Measurements from ENCODE around the gene CAPN1. TPM values are rescaled to one million over a fixed set of nuclear protein-coding genes. Genes with fewer than 3 reads are reported as not detected.
A peak's percentile ranks its signal among the peaks of the same experiment; 100 is the strongest.

CAPN1 gene
- total RNA-seq, 1 donor from 2014 or later = 130 TPM

DNA sequence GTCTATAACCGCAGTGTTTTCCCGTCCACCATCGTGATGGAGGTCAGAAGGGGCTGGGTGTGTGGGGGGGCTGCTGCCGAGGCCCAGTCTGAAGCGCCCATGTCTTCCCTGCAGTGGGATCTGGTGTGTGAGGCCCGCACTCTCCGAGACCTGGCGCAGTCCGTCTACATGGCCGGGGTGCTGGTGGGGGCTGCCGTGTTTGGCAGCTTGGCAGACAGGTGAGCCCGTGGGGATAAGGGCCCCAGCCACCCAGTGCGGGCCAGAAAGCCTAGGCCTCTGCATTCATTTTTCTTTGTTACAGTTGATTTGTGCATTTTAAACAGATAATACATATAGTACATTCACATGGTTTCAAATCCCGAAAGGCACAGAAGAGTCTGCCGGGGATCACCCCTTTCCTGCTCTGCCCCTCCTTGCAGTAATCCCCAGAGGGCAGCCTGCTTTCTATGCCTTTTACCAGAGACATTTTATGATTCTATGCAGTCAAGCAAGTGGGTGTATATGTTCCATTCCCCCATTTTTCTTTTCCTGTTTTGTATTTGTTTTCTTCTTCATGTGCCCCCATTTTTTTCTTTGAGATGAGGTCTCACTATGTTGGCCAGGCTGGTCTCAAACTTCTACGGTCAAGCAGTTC is 32.6 kb downstream of the CAPN1 start:
- no peak for DNase-seq (ENCODE audit: low spot score)
- no peak overlapping the region for H3K4me3 Mint-ChIP-seq (ENCODE audit: unreplicated experiment)
- peaks cover 12% of the 10 kb centered on the region for H3K36me3 Mint-ChIP-seq (ENCODE audit: low read depth)
- H3K27me3 Mint-ChIP-seq (ENCODE audit: low read depth) = no peaks in the 10 kb centered on the region
- no peaks in the 10 kb centered on the region for H3K4me1 Mint-ChIP-seq (ENCODE audit: low read depth)
- H3K9me3 Mint-ChIP-seq (ENCODE audit: low read depth) = no peaks in the 10 kb centered on the region
- TF ChIP-seq, protein P1, sequence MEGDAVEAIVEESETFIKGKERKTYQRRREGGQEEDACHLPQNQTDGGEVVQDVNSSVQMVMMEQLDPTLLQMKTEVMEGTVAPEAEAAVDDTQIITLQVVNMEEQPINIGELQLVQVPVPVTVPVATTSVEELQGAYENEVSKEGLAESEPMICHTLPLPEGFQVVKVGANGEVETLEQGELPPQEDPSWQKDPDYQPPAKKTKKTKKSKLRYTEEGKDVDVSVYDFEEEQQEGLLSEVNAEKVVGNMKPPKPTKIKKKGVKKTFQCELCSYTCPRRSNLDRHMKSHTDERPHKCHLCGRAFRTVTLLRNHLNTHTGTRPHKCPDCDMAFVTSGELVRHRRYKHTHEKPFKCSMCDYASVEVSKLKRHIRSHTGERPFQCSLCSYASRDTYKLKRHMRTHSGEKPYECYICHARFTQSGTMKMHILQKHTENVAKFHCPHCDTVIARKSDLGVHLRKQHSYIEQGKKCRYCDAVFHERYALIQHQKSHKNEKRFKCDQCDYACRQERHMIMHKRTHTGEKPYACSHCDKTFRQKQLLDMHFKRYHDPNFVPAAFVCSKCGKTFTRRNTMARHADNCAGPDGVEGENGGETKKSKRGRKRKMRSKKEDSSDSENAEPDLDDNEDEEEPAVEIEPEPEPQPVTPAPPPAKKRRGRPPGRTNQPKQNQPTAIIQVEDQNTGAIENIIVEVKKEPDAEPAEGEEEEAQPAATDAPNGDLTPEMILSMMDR (IDR thresholded peaks at IDR 0.05) = no peak
- H3K27ac Mint-ChIP-seq (ENCODE audit: unreplicated experiment) = no peak overlapping the region

DNA sequence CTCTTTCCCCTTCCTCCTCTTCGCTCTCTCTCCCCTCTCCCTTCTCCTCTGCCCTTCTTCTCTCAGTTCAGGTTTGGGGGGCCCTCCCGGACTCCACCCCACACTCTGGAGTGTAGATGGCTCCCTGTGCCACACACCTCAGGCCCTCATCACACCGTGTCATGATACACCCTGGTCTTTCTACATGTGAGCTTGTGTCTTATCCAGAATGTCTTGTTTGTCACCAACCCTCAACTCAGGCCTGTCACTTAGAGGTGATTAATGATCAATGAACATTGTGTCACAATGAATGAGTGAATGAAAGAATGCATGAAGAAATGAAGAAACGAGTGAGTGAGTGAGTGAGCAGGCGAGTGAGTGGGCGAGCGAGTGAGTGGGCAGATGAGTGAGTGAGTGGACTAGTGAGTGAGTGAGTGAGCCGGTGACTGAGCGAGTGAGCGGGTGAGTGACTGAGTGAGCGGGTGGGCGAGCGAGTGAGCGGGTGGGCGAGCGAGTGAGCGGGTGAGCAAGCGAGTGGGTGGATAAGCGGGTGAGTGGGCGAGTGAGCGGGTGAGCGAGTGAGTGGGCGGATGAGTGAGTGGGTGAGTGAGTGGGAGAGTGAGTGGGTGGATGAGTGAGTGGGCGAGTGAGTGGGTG is 33.8 kb downstream of the CAPN1 start:
- no peaks in the 10 kb centered on the region for H3K9me3 Mint-ChIP-seq (ENCODE audit: low read depth)
- H3K27ac Mint-ChIP-seq (ENCODE audit: unreplicated experiment) = no peak overlapping the region
- TF ChIP-seq, protein P1 (IDR thresholded peaks at IDR 0.05) = no peak
- no peak overlapping the region for H3K4me3 Mint-ChIP-seq (ENCODE audit: unreplicated experiment)
- no peak for DNase-seq (ENCODE audit: low spot score)
- H3K36me3 Mint-ChIP-seq (ENCODE audit: low read depth) = peaks cover 2% of the 10 kb centered on the region
- no peaks in the 10 kb centered on the region for H3K27me3 Mint-ChIP-seq (ENCODE audit: low read depth)
- no peaks in the 10 kb centered on the region for H3K4me1 Mint-ChIP-seq (ENCODE audit: low read depth)

GRCh38 chr11:65216830-65217229 is 35.1 kb downstream of the CAPN1 start:
- no peak overlapping the region for H3K27ac Mint-ChIP-seq (ENCODE audit: unreplicated experiment)
- H3K9me3 Mint-ChIP-seq (ENCODE audit: low read depth) = no peaks in the 10 kb centered on the region
- TF ChIP-seq, protein P1 (IDR thresholded peaks at IDR 0.05) = no peak
- no peak for DNase-seq (ENCODE audit: low spot score)
- H3K36me3 Mint-ChIP-seq (ENCODE audit: low read depth) = no peaks in the 10 kb centered on the region
- H3K4me3 Mint-ChIP-seq (ENCODE audit: unreplicated experiment) = no peak overlapping the region
- H3K27me3 Mint-ChIP-seq (ENCODE audit: low read depth) = no peaks in the 10 kb centered on the region
- H3K4me1 Mint-ChIP-seq (ENCODE audit: low read depth) = no peaks in the 10 kb centered on the region

- H3K9me3 Mint-ChIP-seq (ENCODE audit: low read depth) = no peaks in the 10 kb centered on the region
- no peaks in the 10 kb centered on the region for H3K4me1 Mint-ChIP-seq (ENCODE audit: low read depth)
- DNase-seq (ENCODE audit: low spot score) = peak; percentile 63
- H3K27me3 Mint-ChIP-seq (ENCODE audit: low read depth) = no peaks in the 10 kb centered on the region
- no peak overlapping the region for H3K4me3 Mint-ChIP-seq (ENCODE audit: unreplicated experiment)
- TF ChIP-seq, protein P1 (IDR thresholded peaks at IDR 0.05) = no peak
- H3K27ac Mint-ChIP-seq (ENCODE audit: unreplicated experiment) = no peak overlapping the region
- no peaks in the 10 kb centered on the region for H3K36me3 Mint-ChIP-seq (ENCODE audit: low read depth)
Observed at GRCh38 chr11:65217441-65218423, 36.0 kb downstream of the CAPN1 start.

DNA sequence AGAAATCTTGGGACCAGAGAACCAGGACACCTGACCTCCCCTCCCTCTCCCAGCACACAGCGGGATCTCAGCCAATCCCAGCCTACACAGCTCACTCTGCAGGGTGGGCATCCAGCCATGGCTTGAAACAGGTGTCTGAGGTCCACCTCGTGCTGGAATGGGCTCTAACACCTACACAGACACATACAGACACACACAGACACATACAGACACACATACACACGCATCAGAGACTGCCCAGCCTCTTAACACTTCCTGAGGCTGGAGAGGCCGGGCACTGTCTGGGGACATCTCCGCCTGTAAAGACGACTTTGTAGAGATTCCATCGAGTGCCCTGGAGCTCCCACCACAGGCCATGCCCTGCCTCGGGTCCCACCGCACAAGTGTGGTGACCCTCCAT is 36.7 kb downstream of the CAPN1 start:
- DNase-seq (ENCODE audit: low spot score) = peak; percentile 55
- no peaks in the 10 kb centered on the region for H3K9me3 Mint-ChIP-seq (ENCODE audit: low read depth)
- no peaks in the 10 kb centered on the region for H3K4me1 Mint-ChIP-seq (ENCODE audit: low read depth)
- H3K27ac Mint-ChIP-seq (ENCODE audit: unreplicated experiment) = no peak overlapping the region
- TF ChIP-seq, protein P1 (IDR thresholded peaks at IDR 0.05) = no peak
- H3K4me3 Mint-ChIP-seq (ENCODE audit: unreplicated experiment) = no peak overlapping the region
- H3K27me3 Mint-ChIP-seq (ENCODE audit: low read depth) = no peaks in the 10 kb centered on the region
- peaks cover 1% of the 10 kb centered on the region for H3K36me3 Mint-ChIP-seq (ENCODE audit: low read depth)
